Stimulated activated CD4-positive, alpha-beta T cell treated with anti-CD3 and anti-CD28 coated beads, Interleukin-15, amount 100 ng/mL, for 24 hours (primary cell): ENCODE results near the gene SNTG2.
A peak's percentile ranks its signal among the peaks of the same experiment; 100 is the strongest.
"Not testable (repeated sequence)": the region's sequence is repeated elsewhere in the genome, so short reads cannot be mapped to it uniquely, and the experiment has no call there.

Experiments used
- DNase-seq: peaks from one replicate; pipeline ENCODE4 v3.0.0-alpha.2; 2020

Gene SNTG2

GRCh38 chr2:950080-950966 lies at the start of gene SNTG2:
Gene SNTG2 (plus strand): TSS chr2:950849. CDS start chr2:950997, 148 bp downstream.
- peak; percentile 76 for DNase-seq

GRCh38 chr2:902584-902983 lies 48.1 kb upstream of the SNTG2 start:
- no peak for DNase-seq

- DNase-seq, result no peak
Measured at GRCh38 chr2:903223-903900, 47.3 kb upstream of the SNTG2 start.

- DNase-seq, result no peak
Measured at GRCh38 chr2:904246-905024, 46.2 kb upstream of the SNTG2 start.

- no peak for DNase-seq
Measured at GRCh38 chr2:905091-905832, 45.4 kb upstream of the SNTG2 start.

- no peak for DNase-seq
Measured at GRCh38 chr2:905833-906140, 44.9 kb upstream of the SNTG2 start.

GRCh38 chr2:907706-908105 lies 42.9 kb upstream of the SNTG2 start:
- no peak for DNase-seq

- no peak for DNase-seq
Measured at GRCh38 chr2:908568-908967, 42.1 kb upstream of the SNTG2 start.

- DNase-seq, result not testable (repeated sequence)
Measured at GRCh38 chr2:909764-910379, 40.8 kb upstream of the SNTG2 start.

GRCh38 chr2:910698-911097 lies 40.0 kb upstream of the SNTG2 start:
- no peak for DNase-seq

GRCh38 chr2:915979-916378 lies 34.7 kb upstream of the SNTG2 start:
- DNase-seq, result no peak

GRCh38 chr2:916935-917334 lies 33.7 kb upstream of the SNTG2 start:
- no peak for DNase-seq

- DNase-seq, result no peak
Measured at GRCh38 chr2:919672-920071, 31.0 kb upstream of the SNTG2 start.

GRCh38 chr2:920573-920972 lies 30.1 kb upstream of the SNTG2 start:
- DNase-seq, result no peak

GRCh38 chr2:920999-921398 lies 29.6 kb upstream of the SNTG2 start:
- DNase-seq, result no peak

GRCh38 chr2:922185-922584 lies 28.5 kb upstream of the SNTG2 start:
- DNase-seq, result no peak

- DNase-seq, result no peak
Measured at GRCh38 chr2:923832-924601, 26.6 kb upstream of the SNTG2 start.

- no peak for DNase-seq
Measured at GRCh38 chr2:924701-925100, 25.9 kb upstream of the SNTG2 start.

- DNase-seq, result no peak
Measured at GRCh38 chr2:925309-925708, 25.3 kb upstream of the SNTG2 start.

GRCh38 chr2:925711-926110 lies 24.9 kb upstream of the SNTG2 start:
- no peak for DNase-seq

- no peak for DNase-seq
Measured at GRCh38 chr2:926259-926793, 24.3 kb upstream of the SNTG2 start.
